Thoracic aorta (tissue), 2 donors: Measurements from ENCODE around the gene CD38. TPM values are rescaled to one million over a fixed set of nuclear protein-coding genes. Genes with fewer than 3 reads are reported as not detected.
A peak's percentile ranks its signal among the peaks of the same experiment; 100 is the strongest.

Source experiments
- ATAC-seq: fragments of 150-250 bp; one replicate; pipeline ENCODE4 v1.8.0; 2017; ENCODE audit warnings: low read depth; ENCODE audit not compliant: insufficient number of reproducible peaks, low FRiP score
- DNase-seq: peaks from one replicate; pipeline ENCODE4 v3.0.0-alpha.2; 2020; ENCODE audit warnings: low spot score
- H3K27ac ChIP-seq, 2 donors: fragments of 200-600 bp; sonication (generic); 1 replicate in 1 of 2; 2 replicates in 1 of 2; pipeline ENCODE4 v1.5.1; 2016; ENCODE audit warnings: mild to moderate bottlenecking in 2 of 2, moderate library complexity in 2 of 2
- H3K27me3 ChIP-seq: fragments of 200-600 bp; sonication (generic); replicated peaks from 2 replicates; pipeline ENCODE4 v1.6.0; 2016; ENCODE audit warnings: mild to moderate bottlenecking; ENCODE audit not compliant: insufficient read depth
- H3K36me3 ChIP-seq: fragments of 200-600 bp; sonication (generic); one replicate; pipeline ENCODE4 v1.5.1; 2016
- H3K4me1 ChIP-seq, 2 donors: fragments of 200-600 bp; sonication (generic); 1 replicate in 1 of 2; 2 replicates in 1 of 2; pipeline versions ENCODE4 v1.5.1 to v1.6.0; 2016; ENCODE audit warnings: low read depth in 2 of 2, mild to moderate bottlenecking in 1 of 2; ENCODE audit not compliant: control insufficient read depth in 1 of 2
- H3K4me3 ChIP-seq: fragments of 200-600 bp; sonication (generic); 2 replicates; pipeline ENCODE4 v1.5.1; 2016; ENCODE audit warnings: mild to moderate bottlenecking
- H3K9me3 ChIP-seq: fragments of 200-600 bp; sonication (generic); 2 replicates; pipeline ENCODE4 v1.5.1; 2016
- total RNA-seq, 2 donors: library from RNA; depleted of rRNA; stranded (reverse); fragments of >200 nt; gene quantifications; one replicate each; pipeline versions ENCODE4 v1.1.0 to v1.2.3, GENCODE V29; 2016
- TF ChIP-seq, protein P1 (sequence below): fragments of 200-600 bp; sonication (generic); IDR thresholded peaks from one replicate; pipeline ENCODE4 v1.5.1; 2019; ENCODE audit warnings: antibody characterized with exemption

The CD38 gene
- total RNA-seq, 2 donors from 2014 or later, result 3.2 to 7.8 TPM

- Histone ChIP-seq H3K27ac (no peak overlapping the region), H3K4me3 (no peak overlapping the region), H3K27me3 (no peaks in the 10 kb centered on the region), H3K36me3 (no peaks in the 10 kb centered on the region), H3K9me3 (no peaks in the 10 kb centered on the region), H3K4me1 (no peaks in the 10 kb centered on the region)
- ATAC-seq, result no peak
- DNase-seq, result no peak
- TF ChIP-seq, protein P1, sequence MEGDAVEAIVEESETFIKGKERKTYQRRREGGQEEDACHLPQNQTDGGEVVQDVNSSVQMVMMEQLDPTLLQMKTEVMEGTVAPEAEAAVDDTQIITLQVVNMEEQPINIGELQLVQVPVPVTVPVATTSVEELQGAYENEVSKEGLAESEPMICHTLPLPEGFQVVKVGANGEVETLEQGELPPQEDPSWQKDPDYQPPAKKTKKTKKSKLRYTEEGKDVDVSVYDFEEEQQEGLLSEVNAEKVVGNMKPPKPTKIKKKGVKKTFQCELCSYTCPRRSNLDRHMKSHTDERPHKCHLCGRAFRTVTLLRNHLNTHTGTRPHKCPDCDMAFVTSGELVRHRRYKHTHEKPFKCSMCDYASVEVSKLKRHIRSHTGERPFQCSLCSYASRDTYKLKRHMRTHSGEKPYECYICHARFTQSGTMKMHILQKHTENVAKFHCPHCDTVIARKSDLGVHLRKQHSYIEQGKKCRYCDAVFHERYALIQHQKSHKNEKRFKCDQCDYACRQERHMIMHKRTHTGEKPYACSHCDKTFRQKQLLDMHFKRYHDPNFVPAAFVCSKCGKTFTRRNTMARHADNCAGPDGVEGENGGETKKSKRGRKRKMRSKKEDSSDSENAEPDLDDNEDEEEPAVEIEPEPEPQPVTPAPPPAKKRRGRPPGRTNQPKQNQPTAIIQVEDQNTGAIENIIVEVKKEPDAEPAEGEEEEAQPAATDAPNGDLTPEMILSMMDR, result no peak
These were observed 90.0 kb downstream of the CD38 start for GRCh38 chr4:15868111-15868510.

DNA sequence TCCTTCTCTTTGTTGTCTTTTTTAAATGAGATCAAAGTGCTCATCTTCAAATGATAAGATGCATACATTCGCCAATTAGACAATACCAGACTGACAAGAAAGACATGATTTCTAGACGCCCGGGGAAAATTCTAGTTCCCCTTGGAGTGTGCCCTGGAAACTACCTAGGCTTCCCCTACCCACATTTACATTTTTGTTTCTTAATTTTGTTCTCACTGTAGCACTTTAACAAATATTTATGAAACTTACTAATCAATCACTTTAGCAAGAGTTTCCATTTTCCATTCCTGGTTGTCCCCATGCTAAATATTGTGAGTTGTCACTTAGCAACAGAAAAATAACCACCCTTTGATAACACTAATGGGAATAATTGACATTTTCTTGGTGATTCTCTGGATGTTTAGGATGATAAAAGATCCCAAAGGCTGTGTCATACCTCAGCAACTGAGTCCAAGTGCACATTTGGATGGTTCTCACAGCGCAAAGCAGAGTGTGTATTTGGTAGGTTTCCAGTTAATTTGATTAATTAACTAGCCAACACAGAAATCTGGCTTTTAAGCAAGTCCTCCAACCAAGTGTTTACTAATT is 90.8 kb downstream of the CD38 start:
- ATAC-seq (no peak), DNase-seq (no peak)
- Histone ChIP-seq H3K27me3 (no peaks in the 10 kb centered on the region), H3K27ac (no peak overlapping the region), H3K4me3 (no peak overlapping the region), H3K9me3 (no peaks in the 10 kb centered on the region), H3K36me3 (no peaks in the 10 kb centered on the region), H3K4me1 (no peaks in the 10 kb centered on the region)
- TF ChIP-seq, protein P1, result no peak

- Histone ChIP-seq H3K36me3 (no peaks in the 10 kb centered on the region), H3K9me3 (no peaks in the 10 kb centered on the region), H3K27ac (no peak overlapping the region), H3K4me1 (no peaks in the 10 kb centered on the region), H3K27me3 (no peaks in the 10 kb centered on the region), H3K4me3 (no peak overlapping the region)
- DNase-seq (no peak), ATAC-seq (no peak)
- TF ChIP-seq, protein P1, result no peak
These were observed 92.0 kb downstream of the CD38 start for GRCh38 chr4:15870079-15870478.

DNA sequence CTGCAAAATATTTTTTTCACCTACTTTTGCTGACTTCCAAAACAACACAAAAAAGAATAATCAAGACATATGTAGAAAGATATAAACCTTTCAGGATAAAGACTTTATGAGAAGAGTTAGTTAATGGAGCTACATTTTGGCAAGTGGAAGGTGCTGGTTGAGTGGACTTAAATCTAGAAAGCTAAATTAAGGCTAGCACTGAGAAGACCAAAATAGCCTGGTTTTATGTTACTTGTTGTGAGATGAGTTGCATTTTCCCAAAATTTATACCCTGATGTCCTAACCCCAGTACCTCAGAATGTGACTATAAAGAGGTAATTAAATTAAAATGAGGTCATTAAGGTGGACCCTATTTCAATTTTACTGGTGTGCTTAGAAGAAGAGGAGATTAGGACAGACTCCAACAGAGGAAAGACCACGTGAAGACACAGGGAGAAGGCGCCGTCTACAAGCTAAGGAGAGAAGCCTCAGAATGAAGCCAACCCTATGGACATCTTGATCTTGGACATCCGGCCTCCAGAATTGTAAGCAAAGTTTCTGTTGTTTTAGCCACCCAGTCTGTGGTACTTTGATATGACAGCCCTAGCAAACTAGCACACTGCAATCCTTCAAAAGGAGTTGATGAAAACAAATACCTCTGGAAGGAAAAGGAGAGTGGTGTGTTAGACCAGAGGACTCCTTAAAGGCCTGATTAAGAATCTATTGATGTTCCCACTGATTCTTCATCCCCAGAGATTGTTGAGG is 93.0 kb downstream of the CD38 start:
- DNase-seq (no peak), ATAC-seq (no peak)
- Histone ChIP-seq H3K9me3 (no peaks in the 10 kb centered on the region), H3K36me3 (no peaks in the 10 kb centered on the region), H3K27me3 (no peaks in the 10 kb centered on the region), H3K27ac (no peak overlapping the region), H3K4me3 (no peak overlapping the region), H3K4me1 (no peaks in the 10 kb centered on the region)
- TF ChIP-seq, protein P1, result no peak

DNA sequence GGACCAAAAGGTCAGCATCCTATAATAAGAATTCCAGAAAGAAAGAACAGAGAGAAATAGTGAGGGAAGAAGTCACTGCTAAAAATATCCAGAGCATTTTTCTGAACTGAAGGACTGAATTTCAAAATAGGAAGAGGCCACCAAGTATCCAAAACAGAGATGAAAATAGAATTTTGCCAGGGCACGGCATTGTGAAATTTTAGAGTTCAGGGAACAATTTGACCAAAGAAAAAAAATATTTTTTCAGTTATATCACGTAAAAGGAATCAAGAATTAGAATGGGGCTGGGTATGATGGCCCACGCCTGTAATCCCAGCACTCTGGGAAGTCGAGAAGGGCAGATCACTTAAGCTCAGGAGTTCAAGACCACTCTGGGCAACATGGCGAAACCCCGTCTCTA is 95.0 kb downstream of the CD38 start:
- H3K36me3 ChIP-seq, result no peaks in the 10 kb centered on the region
- no peaks in the 10 kb centered on the region for H3K9me3 ChIP-seq
- no peaks in the 10 kb centered on the region for H3K4me1 ChIP-seq
- DNase-seq (no peak), ATAC-seq (peak; percentile 58)
- peak overlapping the region; percentile 9 to 57 for H3K27ac ChIP-seq
- H3K27me3 ChIP-seq, result no peaks in the 10 kb centered on the region
- H3K4me3 ChIP-seq, result no peak overlapping the region
- TF ChIP-seq, protein P1, result no peak
